GM18499 (cell line): ENCODE measurements around the gene PHACTR4.
"Not testable (repeated sequence)": the region's sequence is repeated elsewhere in the genome, so short reads cannot be mapped to it uniquely, and the experiment has no call there.

Source experiments
- ATAC-seq: cut with Tn5 transposase; IDR thresholded peaks from one replicate; pipeline ENCODE4 v1.9.1; 2021; ENCODE audit warnings: moderate number of reproducible peaks; ENCODE audit not compliant: insufficient read depth, unreplicated experiment

Gene PHACTR4

GRCh38 chr1:28428012-28428411 is 58.5 kb downstream of the PHACTR4 start:
- no peak for ATAC-seq

GRCh38 chr1:28428990-28429520 is 59.5 kb downstream of the PHACTR4 start:
- ATAC-seq = no peak

- no peak for ATAC-seq
Measured at GRCh38 chr1:28436211-28436769, 66.8 kb downstream of the PHACTR4 start.

GRCh38 chr1:28437264-28437923 is 67.9 kb downstream of the PHACTR4 start:
- no peak for ATAC-seq

GRCh38 chr1:28437924-28438699 is 68.6 kb downstream of the PHACTR4 start:
- ATAC-seq = no peak

GRCh38 chr1:28439320-28439719 is 69.8 kb downstream of the PHACTR4 start:
- ATAC-seq = no peak

- no peak for ATAC-seq
Measured at GRCh38 chr1:28441674-28442073, 72.1 kb downstream of the PHACTR4 start.

- no peak for ATAC-seq
Measured at GRCh38 chr1:28443550-28443949, 74.0 kb downstream of the PHACTR4 start.

GRCh38 chr1:28447679-28448078 is 78.1 kb downstream of the PHACTR4 start:
- no peak for ATAC-seq

GRCh38 chr1:28448094-28448611 is 78.6 kb downstream of the PHACTR4 start:
- ATAC-seq = not testable (repeated sequence)

GRCh38 chr1:28449904-28450303 is 80.4 kb downstream of the PHACTR4 start:
- no peak for ATAC-seq

GRCh38 chr1:28450561-28450960 is 81.0 kb downstream of the PHACTR4 start:
- no peak for ATAC-seq

GRCh38 chr1:28451011-28451410 is 81.5 kb downstream of the PHACTR4 start:
- no peak for ATAC-seq

- no peak for ATAC-seq
Measured at GRCh38 chr1:28456078-28456477, 86.5 kb downstream of the PHACTR4 start.

- ATAC-seq = no peak
Measured at GRCh38 chr1:28457678-28458077, 88.1 kb downstream of the PHACTR4 start.

- ATAC-seq = no peak
Measured at GRCh38 chr1:28458237-28459228, 89.0 kb downstream of the PHACTR4 start.

- no peak for ATAC-seq
Measured at GRCh38 chr1:28466226-28466778, 96.8 kb downstream of the PHACTR4 start.

- ATAC-seq = no peak
Measured at GRCh38 chr1:28470146-28470545, 100.6 kb downstream of the PHACTR4 start.

GRCh38 chr1:28479497-28479896 is 110.0 kb downstream of the PHACTR4 start:
- ATAC-seq = not testable (repeated sequence)

- ATAC-seq = no peak
Measured at GRCh38 chr1:28480308-28480707, 110.8 kb downstream of the PHACTR4 start.
